ENCODE data around the gene CHCHD5.

GRCh38 chr2:112593736-112594135 lies 9.3 kb downstream of the CHCHD5 start:
- TF ChIP-seq, protein P1, sequence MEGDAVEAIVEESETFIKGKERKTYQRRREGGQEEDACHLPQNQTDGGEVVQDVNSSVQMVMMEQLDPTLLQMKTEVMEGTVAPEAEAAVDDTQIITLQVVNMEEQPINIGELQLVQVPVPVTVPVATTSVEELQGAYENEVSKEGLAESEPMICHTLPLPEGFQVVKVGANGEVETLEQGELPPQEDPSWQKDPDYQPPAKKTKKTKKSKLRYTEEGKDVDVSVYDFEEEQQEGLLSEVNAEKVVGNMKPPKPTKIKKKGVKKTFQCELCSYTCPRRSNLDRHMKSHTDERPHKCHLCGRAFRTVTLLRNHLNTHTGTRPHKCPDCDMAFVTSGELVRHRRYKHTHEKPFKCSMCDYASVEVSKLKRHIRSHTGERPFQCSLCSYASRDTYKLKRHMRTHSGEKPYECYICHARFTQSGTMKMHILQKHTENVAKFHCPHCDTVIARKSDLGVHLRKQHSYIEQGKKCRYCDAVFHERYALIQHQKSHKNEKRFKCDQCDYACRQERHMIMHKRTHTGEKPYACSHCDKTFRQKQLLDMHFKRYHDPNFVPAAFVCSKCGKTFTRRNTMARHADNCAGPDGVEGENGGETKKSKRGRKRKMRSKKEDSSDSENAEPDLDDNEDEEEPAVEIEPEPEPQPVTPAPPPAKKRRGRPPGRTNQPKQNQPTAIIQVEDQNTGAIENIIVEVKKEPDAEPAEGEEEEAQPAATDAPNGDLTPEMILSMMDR (IDR thresholded peaks at IDR 0.05) = no peak
- TF ChIP-seq POLR2AphosphoS5 (IDR thresholded peaks at IDR 0.05) = no peak
- no peak for TF ChIP-seq POLR2A (IDR thresholded peaks at IDR 0.05)
